GM12801 (cell line): ENCODE measurements around the gene MAPK8.

Experiments used
- TF ChIP-seq, protein P1 (sequence below): IDR thresholded peaks from one replicate; pipeline ENCODE4 v1.5.1; 2011; ENCODE audit warnings: control low read depth; ENCODE audit not compliant: insufficient read length; ENCODE audit errors: extremely low read depth

Gene MAPK8

DNA sequence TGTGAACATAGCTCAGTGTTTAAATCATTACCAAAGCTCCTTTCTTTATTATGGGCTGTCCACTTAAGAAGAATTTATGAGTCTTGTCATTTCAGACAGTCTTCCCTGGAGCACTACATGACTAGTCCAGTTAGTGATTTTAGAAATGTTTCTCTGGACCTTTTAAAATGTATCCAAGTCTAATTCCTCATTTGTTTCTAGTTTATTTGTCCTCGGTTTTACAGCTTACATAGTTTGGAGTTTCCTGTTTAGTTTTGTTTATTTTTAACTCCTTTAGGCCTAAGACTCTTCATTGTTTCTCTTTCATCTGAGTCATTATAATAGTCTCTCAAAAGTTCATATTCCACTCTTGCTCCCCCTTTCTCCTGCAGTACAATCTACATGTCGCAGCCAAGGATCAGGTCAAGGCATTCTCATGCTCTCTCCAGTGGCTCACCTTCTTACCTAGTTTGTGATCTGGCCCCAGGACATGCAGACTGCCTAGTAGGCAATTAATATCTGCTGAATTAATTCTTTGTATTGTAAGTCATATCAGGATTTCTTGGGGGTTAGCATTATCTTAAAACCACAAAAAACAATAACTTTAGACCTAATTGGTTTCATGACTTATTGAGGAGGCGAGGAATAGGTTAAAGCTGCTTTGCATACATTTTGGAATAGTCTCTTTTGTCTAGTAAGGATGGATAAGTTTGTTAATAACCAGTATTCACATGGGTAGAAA, 93.8 kb downstream of the MAPK8 start:
- TF ChIP-seq, protein P1, sequence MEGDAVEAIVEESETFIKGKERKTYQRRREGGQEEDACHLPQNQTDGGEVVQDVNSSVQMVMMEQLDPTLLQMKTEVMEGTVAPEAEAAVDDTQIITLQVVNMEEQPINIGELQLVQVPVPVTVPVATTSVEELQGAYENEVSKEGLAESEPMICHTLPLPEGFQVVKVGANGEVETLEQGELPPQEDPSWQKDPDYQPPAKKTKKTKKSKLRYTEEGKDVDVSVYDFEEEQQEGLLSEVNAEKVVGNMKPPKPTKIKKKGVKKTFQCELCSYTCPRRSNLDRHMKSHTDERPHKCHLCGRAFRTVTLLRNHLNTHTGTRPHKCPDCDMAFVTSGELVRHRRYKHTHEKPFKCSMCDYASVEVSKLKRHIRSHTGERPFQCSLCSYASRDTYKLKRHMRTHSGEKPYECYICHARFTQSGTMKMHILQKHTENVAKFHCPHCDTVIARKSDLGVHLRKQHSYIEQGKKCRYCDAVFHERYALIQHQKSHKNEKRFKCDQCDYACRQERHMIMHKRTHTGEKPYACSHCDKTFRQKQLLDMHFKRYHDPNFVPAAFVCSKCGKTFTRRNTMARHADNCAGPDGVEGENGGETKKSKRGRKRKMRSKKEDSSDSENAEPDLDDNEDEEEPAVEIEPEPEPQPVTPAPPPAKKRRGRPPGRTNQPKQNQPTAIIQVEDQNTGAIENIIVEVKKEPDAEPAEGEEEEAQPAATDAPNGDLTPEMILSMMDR = no peak

DNA sequence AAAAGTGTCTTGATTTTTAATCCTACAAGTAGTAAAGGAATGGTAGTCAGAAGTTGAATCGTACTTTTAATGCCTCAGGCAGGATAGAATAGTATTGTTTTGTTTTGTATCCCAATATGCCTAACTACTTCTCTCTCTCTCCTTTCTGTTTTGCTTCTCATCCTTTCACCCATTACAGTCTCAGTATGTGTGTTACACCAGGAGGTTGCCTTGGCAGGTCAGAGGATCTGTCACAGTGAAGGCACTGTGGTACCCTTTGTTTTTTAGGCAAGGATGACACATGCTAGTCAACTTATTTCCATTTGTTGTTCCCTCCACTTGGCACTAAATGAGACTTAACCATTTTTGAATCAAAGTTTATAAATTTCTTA, 94.4 kb downstream of the MAPK8 start:
- TF ChIP-seq, protein P1 = no peak

DNA sequence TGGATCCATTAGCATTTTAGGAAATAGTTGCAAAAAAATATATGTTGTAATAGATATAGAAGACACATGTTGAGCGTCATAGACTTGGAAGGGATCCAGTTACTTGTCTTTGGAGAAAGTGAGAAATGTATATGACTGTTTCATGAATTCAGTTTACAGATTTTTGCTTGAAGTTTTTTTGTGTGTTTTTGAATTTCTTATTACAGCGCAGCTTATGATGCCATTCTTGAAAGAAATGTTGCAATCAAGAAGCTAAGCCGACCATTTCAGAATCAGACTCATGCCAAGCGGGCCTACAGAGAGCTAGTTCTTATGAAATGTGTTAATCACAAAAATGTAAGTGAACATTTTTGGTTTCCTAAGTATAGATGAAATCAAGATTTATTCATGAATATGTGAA, 98.2 kb downstream of the MAPK8 start:
- TF ChIP-seq, protein P1 = no peak

DNA sequence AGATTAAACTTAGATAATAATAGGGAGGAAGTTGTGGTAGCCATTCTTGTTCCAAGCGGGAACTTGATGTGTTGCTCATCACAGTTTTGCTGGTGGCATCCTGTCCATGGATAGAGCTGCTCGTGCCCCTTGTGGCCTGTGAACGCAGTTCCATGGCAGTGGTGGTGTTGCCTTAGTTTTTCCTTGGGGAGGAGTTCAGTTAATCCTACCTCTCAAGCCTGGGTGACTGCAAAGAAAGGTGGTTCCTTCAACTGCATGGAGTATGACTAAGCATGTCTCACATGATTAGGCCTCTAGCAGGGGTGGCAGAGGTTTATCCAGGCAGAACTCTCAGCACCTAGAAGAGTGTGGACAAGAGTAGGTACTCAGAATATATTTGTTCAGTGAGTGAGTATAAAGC, 99.7 kb downstream of the MAPK8 start:
- TF ChIP-seq, protein P1 = no peak

DNA sequence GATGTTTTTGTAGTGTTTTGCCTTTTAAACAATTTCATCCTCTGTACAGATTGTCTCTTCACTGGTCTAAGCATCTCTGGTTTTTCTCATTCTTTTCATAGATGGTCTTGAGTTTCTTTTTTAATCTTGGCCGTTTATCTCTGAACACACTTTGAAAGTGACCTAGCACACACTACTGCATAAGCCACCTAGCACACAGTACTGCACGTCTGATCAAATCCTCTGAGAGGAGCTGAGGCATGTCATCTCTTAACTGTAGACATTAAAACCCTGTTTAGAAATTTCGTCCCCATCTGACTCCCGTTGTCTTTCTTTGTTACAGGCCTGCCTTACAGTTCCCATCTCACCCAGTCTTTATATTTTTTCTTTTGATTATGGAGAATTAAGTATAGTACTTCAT, 100.2 kb downstream of the MAPK8 start:
- TF ChIP-seq, protein P1 = no peak

DNA sequence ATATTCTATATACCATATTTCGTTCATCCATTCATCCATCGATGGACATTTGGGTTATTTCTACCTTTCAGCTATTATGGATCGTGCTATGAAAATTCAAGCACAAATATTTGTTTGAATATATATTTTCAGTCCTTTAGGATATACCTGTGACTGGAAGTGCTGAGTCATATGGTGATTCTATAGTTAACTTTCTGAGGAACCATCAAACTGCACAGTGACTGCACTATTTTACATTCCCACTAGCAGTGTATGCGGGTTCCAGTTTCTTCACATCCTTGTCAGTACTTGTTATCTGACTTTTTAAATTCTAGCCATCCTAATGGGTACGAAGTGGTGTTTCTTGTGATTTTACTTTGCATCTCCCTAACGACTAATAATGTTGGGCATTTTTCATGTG, 104.0 kb downstream of the MAPK8 start:
- TF ChIP-seq, protein P1 = no peak

DNA sequence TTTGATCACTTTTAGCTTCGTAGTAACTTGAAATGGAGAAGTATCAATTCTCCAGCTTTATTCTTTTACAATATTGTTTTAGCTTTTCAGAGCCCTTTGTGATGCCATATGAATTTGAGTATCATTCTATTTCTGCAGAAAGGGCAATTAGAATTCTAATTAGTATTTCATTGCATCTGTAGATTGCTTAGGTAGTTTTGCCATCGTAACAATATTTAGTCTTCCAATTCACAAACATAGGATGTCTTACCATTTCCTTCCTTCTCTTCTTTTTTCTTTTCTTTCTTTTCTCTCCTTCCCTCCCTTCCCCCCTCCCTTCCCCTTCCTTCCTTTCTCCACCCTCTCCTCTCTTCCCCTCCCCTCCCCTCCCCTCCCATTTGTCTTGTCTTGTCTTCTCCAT, 105.0 kb downstream of the MAPK8 start:
- TF ChIP-seq, protein P1 = no peak

DNA sequence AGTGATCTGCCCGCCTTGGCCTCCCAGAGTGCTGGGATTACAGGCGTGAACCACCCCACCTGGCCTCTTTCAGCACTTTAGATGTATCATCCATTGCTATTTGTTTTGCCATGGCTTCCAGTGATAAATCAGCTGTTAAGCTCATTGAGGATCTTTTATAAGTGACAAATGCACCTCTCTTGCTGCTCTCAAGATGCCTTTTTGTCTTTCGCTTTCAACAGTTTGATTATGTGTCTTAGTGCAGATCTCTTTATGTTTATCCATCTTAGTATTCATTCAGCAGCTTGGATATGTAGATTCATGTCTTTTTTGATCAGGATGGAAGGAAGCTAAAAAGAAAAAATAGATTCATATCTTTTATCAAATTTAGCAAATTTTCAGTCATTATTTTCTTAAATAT, 105.6 kb downstream of the MAPK8 start:
- TF ChIP-seq, protein P1 = no peak
